Measurements from ENCODE around the gene TSSC4.

The TSSC4 gene

DNA sequence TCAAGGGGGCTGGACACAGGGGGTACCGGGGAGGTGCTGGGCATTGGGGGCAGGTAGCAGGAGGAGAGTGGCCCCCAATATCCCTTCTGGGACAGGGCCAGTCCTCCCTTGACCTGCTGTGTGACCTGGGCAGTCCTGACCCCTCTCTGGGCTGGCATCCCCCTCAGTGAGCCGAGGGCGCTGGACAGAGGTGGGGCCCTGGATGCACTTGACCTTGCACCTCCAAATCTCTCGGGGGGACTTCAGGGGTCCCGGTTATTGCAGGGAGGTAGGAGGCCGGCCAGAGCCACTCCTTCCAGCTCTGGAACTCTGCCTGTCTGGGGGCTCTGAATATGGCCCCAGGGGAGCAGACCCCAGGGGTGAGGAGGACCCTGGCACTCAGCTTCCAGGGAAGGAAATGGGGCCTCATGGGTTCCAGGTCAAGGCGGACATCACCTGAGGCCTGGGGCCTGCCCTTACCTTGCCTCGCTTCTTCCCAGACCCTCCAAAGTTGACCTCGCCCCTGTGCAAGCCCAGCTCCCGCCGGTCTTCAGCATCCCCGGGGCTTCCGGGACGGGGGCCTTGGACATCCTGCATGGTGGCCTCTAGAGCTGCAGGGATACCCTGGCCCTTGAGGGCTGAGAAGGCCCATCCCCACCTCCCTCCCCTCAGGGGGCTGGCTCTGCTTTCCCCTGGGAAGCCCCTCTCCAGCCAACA is 22.1 kb downstream of the TSSC4 start:
- H3K36me3 ChIP-seq (ENCODE audit: insufficient read depth, low read length): no peaks in the 10 kb centered on the region
- no peaks in the 10 kb centered on the region for H3K9me3 ChIP-seq (ENCODE audit: low read length)
- no peak overlapping the region for H2AFZ ChIP-seq (ENCODE audit: low read length)
- H3K4me2 ChIP-seq (ENCODE audit: low read length): no peak overlapping the region
- H3K4me1 ChIP-seq (ENCODE audit: insufficient read depth, low read length, severe bottlenecking): no peaks in the 10 kb centered on the region
- no peaks in the 10 kb centered on the region for H4K20me1 ChIP-seq (ENCODE audit: insufficient read depth, low read length)
- no peak overlapping the region for H3K9ac ChIP-seq (ENCODE audit: low read length)
- H3K4me3 ChIP-seq (ENCODE audit: low read depth, low read length, poor library complexity, severe bottlenecking): no peak overlapping the region
- H3K79me2 ChIP-seq (ENCODE audit: insufficient read depth, low read length): no peaks in the 10 kb centered on the region
- no peak overlapping the region for H3K27ac ChIP-seq (ENCODE audit: low read depth, low read length, poor library complexity, severe bottlenecking)
- H3K9me2 ChIP-seq (ENCODE audit: low read depth, low read length): no peaks in the 10 kb centered on the region
- H3K27me3 ChIP-seq (ENCODE audit: insufficient read depth, low read length): no peaks in the 10 kb centered on the region
- H3F3A ChIP-seq (ENCODE audit: insufficient read depth, low read length): no peaks in the 10 kb centered on the region
- TF ChIP-seq EZH2 (IDR thresholded peaks at IDR 0.05; ENCODE audit: borderline replicate concordance, low read length): no peak
- TF ChIP-seq, protein P1, sequence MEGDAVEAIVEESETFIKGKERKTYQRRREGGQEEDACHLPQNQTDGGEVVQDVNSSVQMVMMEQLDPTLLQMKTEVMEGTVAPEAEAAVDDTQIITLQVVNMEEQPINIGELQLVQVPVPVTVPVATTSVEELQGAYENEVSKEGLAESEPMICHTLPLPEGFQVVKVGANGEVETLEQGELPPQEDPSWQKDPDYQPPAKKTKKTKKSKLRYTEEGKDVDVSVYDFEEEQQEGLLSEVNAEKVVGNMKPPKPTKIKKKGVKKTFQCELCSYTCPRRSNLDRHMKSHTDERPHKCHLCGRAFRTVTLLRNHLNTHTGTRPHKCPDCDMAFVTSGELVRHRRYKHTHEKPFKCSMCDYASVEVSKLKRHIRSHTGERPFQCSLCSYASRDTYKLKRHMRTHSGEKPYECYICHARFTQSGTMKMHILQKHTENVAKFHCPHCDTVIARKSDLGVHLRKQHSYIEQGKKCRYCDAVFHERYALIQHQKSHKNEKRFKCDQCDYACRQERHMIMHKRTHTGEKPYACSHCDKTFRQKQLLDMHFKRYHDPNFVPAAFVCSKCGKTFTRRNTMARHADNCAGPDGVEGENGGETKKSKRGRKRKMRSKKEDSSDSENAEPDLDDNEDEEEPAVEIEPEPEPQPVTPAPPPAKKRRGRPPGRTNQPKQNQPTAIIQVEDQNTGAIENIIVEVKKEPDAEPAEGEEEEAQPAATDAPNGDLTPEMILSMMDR (IDR thresholded peaks at IDR 0.05; ENCODE audit: low read length): no peak

DNA sequence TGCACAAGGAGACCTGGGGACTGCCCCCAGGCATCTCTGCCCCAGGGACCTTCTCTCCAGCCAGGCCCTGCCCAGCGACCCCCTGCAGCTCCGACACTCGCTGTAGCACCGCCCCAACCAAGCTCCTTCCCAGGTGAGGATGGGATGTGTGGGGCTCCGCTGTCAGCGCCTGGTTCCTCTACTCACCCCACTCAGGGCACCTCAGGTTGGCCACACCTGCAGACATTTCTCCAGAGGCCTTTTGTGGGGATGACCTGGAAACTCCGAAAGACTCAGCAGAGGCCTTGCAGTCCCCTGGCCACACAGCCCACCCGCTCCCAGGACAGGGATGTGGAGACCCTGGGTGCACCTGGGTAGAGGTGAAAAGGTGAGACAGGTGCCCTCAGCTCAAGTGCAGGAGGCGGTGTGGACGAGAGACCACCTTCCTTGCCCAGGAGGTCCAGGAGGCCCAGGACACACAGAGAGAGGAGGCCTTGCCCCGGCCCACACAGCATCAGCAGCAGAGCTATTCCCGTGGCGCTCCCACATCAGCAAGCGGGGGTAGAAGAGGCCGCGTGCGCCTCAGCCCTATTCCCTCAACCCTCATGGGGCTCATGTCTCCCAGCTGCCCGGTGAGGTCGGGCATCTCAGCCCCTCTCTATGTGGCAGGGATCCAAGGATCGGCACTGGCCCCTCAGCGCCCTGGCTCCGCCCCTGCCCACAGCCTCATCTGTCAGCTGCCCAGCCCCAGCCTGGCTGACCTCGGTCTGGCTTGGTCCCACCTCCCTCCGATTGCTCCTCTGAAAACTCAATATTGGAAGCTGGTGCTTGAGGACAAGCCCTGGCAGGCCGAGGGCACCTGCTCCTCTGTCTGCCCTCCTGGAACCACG is 22.8 kb downstream of the TSSC4 start:
- no peaks in the 10 kb centered on the region for H3F3A ChIP-seq (ENCODE audit: insufficient read depth, low read length)
- TF ChIP-seq, protein P1 (IDR thresholded peaks at IDR 0.05; ENCODE audit: low read length): no peak
- no peak for TF ChIP-seq EZH2 (IDR thresholded peaks at IDR 0.05; ENCODE audit: borderline replicate concordance, low read length)
- no peak overlapping the region for H3K27ac ChIP-seq (ENCODE audit: low read depth, low read length, poor library complexity, severe bottlenecking)
- H3K4me3 ChIP-seq (ENCODE audit: low read depth, low read length, poor library complexity, severe bottlenecking): no peak overlapping the region
- H2AFZ ChIP-seq (ENCODE audit: low read length): no peak overlapping the region
- no peaks in the 10 kb centered on the region for H3K36me3 ChIP-seq (ENCODE audit: insufficient read depth, low read length)
- no peaks in the 10 kb centered on the region for H4K20me1 ChIP-seq (ENCODE audit: insufficient read depth, low read length)
- no peaks in the 10 kb centered on the region for H3K27me3 ChIP-seq (ENCODE audit: insufficient read depth, low read length)
- H3K4me2 ChIP-seq (ENCODE audit: low read length): no peak overlapping the region
- H3K4me1 ChIP-seq (ENCODE audit: insufficient read depth, low read length, severe bottlenecking): no peaks in the 10 kb centered on the region
- no peak overlapping the region for H3K9ac ChIP-seq (ENCODE audit: low read length)
- H3K79me2 ChIP-seq (ENCODE audit: insufficient read depth, low read length): no peaks in the 10 kb centered on the region
- no peaks in the 10 kb centered on the region for H3K9me3 ChIP-seq (ENCODE audit: low read length)
- H3K9me2 ChIP-seq (ENCODE audit: low read depth, low read length): no peaks in the 10 kb centered on the region

DNA sequence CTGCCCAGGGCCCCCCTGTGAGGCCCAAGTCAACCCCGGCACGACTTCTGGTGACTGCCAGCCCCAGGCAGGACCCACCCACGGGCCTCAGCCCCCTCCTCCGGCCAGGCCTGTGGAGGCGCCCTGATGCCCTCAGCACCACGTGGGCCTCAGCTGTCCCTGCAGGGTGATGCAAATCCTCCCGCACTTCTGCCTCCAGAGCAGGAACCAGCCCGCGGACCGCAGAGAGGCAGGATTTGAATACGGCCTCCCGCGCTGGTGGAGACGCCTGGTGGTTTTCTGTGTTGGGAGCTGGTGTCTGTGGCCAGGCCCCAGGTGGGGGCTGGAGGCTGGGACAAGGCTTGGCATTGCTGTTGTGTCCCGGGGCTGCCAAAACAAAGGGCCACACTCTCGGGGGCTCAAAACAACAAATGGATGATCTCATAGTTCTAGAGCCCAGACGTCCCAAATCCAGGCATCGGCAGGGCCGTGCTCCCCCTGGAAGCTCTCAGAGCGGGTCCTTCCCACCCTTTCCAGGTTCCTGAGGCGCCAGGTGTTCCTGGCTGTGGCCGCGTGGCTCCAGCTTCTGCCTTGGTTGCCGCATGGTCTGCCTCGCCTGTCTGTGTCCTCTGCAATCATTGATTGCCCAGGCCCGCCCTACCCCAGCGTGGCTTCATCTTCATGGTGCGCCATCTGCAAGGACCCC is 24.4 kb downstream of the TSSC4 start:
- H3K4me3 ChIP-seq (ENCODE audit: low read depth, low read length, poor library complexity, severe bottlenecking): no peak overlapping the region
- H3F3A ChIP-seq (ENCODE audit: insufficient read depth, low read length): no peaks in the 10 kb centered on the region
- no peaks in the 10 kb centered on the region for H3K79me2 ChIP-seq (ENCODE audit: insufficient read depth, low read length)
- H3K4me2 ChIP-seq (ENCODE audit: low read length): no peak overlapping the region
- H3K27ac ChIP-seq (ENCODE audit: low read depth, low read length, poor library complexity, severe bottlenecking): no peak overlapping the region
- no peaks in the 10 kb centered on the region for H3K4me1 ChIP-seq (ENCODE audit: insufficient read depth, low read length, severe bottlenecking)
- no peaks in the 10 kb centered on the region for H3K9me3 ChIP-seq (ENCODE audit: low read length)
- TF ChIP-seq, protein P1 (IDR thresholded peaks at IDR 0.05; ENCODE audit: low read length): no peak
- no peak for TF ChIP-seq EZH2 (IDR thresholded peaks at IDR 0.05; ENCODE audit: borderline replicate concordance, low read length)
- no peak overlapping the region for H2AFZ ChIP-seq (ENCODE audit: low read length)
- no peaks in the 10 kb centered on the region for H3K9me2 ChIP-seq (ENCODE audit: low read depth, low read length)
- no peaks in the 10 kb centered on the region for H3K36me3 ChIP-seq (ENCODE audit: insufficient read depth, low read length)
- no peak overlapping the region for H3K9ac ChIP-seq (ENCODE audit: low read length)
- no peaks in the 10 kb centered on the region for H3K27me3 ChIP-seq (ENCODE audit: insufficient read depth, low read length)
- H4K20me1 ChIP-seq (ENCODE audit: insufficient read depth, low read length): no peaks in the 10 kb centered on the region
